Measurements from ENCODE around the gene ME3. TPM values are rescaled to one million over a fixed set of nuclear protein-coding genes. Genes with fewer than 3 reads are reported as not detected.

ME3 gene
- total RNA-seq, 2 donors from 2014 or later: 13.8 to 20.3 TPM

- Histone ChIP-seq H3K4me1 (no peaks in the 10 kb centered on the region), H3K4me3 (no peak overlapping the region), H3K27ac (no peak overlapping the region), H3K9ac (ENCODE audit: low read depth in 2 of 2, low read length in 2 of 2) (no peak overlapping the region), H3K9me3 (no peaks in the 10 kb centered on the region), H3K36me3 (no peaks in the 10 kb centered on the region), H3K27me3 (no peaks in the 10 kb centered on the region)
- intact Hi-C loops (cut with DNase I): no loop called here
- no peak for TF ChIP-seq CTCF (IDR thresholded peaks at IDR 0.05)
- no peak for DNase-seq
Observed at GRCh38 chr11:86408845-86409244, 263.6 kb downstream of the ME3 start.

GRCh38 chr11:86403458-86403857, 269.0 kb downstream of the ME3 start:
- H3K27ac ChIP-seq: no peak overlapping the region
- H3K27me3 ChIP-seq: no peaks in the 10 kb centered on the region
- H3K9ac ChIP-seq (ENCODE audit: low read depth in 2 of 2, low read length in 2 of 2): no peak overlapping the region
- intact Hi-C loops (cut with DNase I): no loop called here
- no peaks in the 10 kb centered on the region for H3K9me3 ChIP-seq
- no peak overlapping the region for H3K4me3 ChIP-seq
- H3K4me1 ChIP-seq: no peaks in the 10 kb centered on the region
- no peak for DNase-seq
- no peak for TF ChIP-seq CTCF (IDR thresholded peaks at IDR 0.05)
- no peaks in the 10 kb centered on the region for H3K36me3 ChIP-seq

- intact Hi-C loops (cut with DNase I): no loop called here
- no peaks in the 10 kb centered on the region for H3K4me1 ChIP-seq
Observed at GRCh38 chr11:86398106-86398505, 274.3 kb downstream of the ME3 start.

GRCh38 chr11:86397351-86397750, 275.1 kb downstream of the ME3 start:
- Histone ChIP-seq H3K27me3 (no peaks in the 10 kb centered on the region), H3K9ac (ENCODE audit: low read depth in 2 of 2, low read length in 2 of 2) (no peak overlapping the region), H3K4me1 (no peaks in the 10 kb centered on the region), H3K27ac (no peak overlapping the region), H3K9me3 (no peaks in the 10 kb centered on the region), H3K4me3 (no peak overlapping the region), H3K36me3 (no peaks in the 10 kb centered on the region)
- intact Hi-C loops (cut with DNase I): no loop called here
- TF ChIP-seq CTCF (IDR thresholded peaks at IDR 0.05): no peak
- DNase-seq: no peak

More at GRCh38 chr11:86398106-86398505, 274.3 kb downstream of the ME3 start:
- Histone ChIP-seq H3K36me3 (no peaks in the 10 kb centered on the region), H3K9me3 (no peaks in the 10 kb centered on the region), H3K27ac (no peak overlapping the region), H3K4me3 (no peak overlapping the region), H3K27me3 (no peaks in the 10 kb centered on the region), H3K9ac (ENCODE audit: low read depth in 2 of 2, low read length in 2 of 2) (no peak overlapping the region)
- TF ChIP-seq CTCF (IDR thresholded peaks at IDR 0.05): no peak
- no peak for DNase-seq

- H3K27me3 ChIP-seq: no peaks in the 10 kb centered on the region
- no peaks in the 10 kb centered on the region for H3K36me3 ChIP-seq
- no peak for DNase-seq
- no peak overlapping the region for H3K4me3 ChIP-seq
- intact Hi-C loops (cut with DNase I): no loop called here
- H3K9me3 ChIP-seq: no peaks in the 10 kb centered on the region
- H3K27ac ChIP-seq: no peak overlapping the region
- H3K9ac ChIP-seq (ENCODE audit: low read depth in 2 of 2, low read length in 2 of 2): no peak overlapping the region
- no peak for TF ChIP-seq CTCF (IDR thresholded peaks at IDR 0.05)
- no peaks in the 10 kb centered on the region for H3K4me1 ChIP-seq
Observed at GRCh38 chr11:86396396-86396795, 276.0 kb downstream of the ME3 start.

All from colonic mucosa (tissue), 4 donors.